Loucy (cell line): ENCODE measurements around the gene KYNU.

Source experiments
- EZH2phosphoT487 ChIP-seq: fragments of 200-600 bp; IDR thresholded peaks from 2 replicates; pipeline ENCODE4 v1.6.1; 2018; ENCODE audit warnings: antibody characterized with exemption, mild to moderate bottlenecking, moderate library complexity, borderline replicate concordance
- TF ChIP-seq, protein P1 (sequence below): fragments of 200-600 bp; sonication (generic); conservative IDR thresholded peaks from 2 replicates; pipeline ENCODE4 v1.5.1; 2014; ENCODE audit warnings: mild to moderate bottlenecking, antibody characterized with exemption, low read length

DNA sequence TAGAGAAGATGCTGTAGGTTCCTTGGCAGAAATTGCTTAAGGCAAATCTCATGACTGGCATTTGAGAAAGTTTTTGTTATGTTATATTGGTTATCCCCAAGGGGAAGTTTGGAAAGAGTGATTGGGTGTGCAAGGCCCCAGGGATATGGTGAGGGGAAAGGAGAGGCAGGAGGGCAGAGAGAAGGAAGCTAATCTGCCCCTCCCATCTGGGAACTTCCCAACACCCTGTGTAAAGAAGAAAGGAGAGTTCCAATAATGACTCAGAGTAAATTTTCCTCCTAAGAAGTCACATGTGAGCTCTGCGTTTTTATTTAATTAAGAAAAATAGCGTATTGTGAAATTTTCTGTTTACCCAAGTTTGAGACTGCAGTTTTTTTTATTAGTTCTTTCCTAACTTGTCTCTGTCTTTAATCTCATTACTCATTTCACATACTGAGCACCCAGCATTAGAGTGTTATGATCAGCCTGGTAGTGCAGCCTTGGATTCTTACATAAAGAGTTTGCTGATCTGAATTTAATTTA lies 3.1 kb upstream of the KYNU start:
- TF ChIP-seq, protein P1, sequence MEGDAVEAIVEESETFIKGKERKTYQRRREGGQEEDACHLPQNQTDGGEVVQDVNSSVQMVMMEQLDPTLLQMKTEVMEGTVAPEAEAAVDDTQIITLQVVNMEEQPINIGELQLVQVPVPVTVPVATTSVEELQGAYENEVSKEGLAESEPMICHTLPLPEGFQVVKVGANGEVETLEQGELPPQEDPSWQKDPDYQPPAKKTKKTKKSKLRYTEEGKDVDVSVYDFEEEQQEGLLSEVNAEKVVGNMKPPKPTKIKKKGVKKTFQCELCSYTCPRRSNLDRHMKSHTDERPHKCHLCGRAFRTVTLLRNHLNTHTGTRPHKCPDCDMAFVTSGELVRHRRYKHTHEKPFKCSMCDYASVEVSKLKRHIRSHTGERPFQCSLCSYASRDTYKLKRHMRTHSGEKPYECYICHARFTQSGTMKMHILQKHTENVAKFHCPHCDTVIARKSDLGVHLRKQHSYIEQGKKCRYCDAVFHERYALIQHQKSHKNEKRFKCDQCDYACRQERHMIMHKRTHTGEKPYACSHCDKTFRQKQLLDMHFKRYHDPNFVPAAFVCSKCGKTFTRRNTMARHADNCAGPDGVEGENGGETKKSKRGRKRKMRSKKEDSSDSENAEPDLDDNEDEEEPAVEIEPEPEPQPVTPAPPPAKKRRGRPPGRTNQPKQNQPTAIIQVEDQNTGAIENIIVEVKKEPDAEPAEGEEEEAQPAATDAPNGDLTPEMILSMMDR, result no peak
- no peak for TF ChIP-seq EZH2phosphoT487
